SK-N-SH treated with all-trans-retinoic acid at 6 μM for 48 hours (cell line): ENCODE results near the gene PTTG1IP.

Experiments
- ATAC-seq: fragments of 200-7000 bp; cut with Tn5 transposase; 3 replicates; pipeline ENCODE4 v1.9.1; 2020; ENCODE audit warnings: mild to moderate bottlenecking, moderate library complexity
- ARNTL ChIP-seq: fragments of 450-650 bp; formaldehyde crosslinking; IDR thresholded peaks from 2 replicates; pipeline ENCODE4 v1.5.0; 2020; ENCODE audit warnings: low read depth, mild to moderate bottlenecking, moderate library complexity, borderline replicate concordance
- CREB5 ChIP-seq: fragments of 250-450 bp; sonication (Bioruptor Pico); IDR thresholded peaks from 2 replicates; pipeline ENCODE4 v1.5.1; 2020; ENCODE audit warnings: low read depth, mild to moderate bottlenecking, moderate library complexity
- CSDC2 ChIP-seq: fragments of 250-450 bp; sonication (Bioruptor Pico); IDR thresholded peaks from 2 replicates; pipeline ENCODE4 v1.5.0; 2020; ENCODE audit warnings: mild to moderate bottlenecking, moderate library complexity
- CSRNP3 ChIP-seq: fragments of 250-450 bp; sonication (Bioruptor Pico); IDR thresholded peaks from 2 replicates; pipeline ENCODE4 v1.5.1; 2021; ENCODE audit warnings: mild to moderate bottlenecking, moderate library complexity
- ESRRG ChIP-seq: fragments of 250-450 bp; sonication (Bioruptor Pico); IDR thresholded peaks from 2 replicates; pipeline ENCODE4 v1.6.1; 2021; ENCODE audit warnings: mild to moderate bottlenecking
- GLIS3 ChIP-seq: fragments of 250-450 bp; sonication (Bioruptor Pico); IDR thresholded peaks from 2 replicates; pipeline ENCODE4 v1.5.0; 2020; ENCODE audit warnings: mild to moderate bottlenecking, moderate library complexity
- ISL1 ChIP-seq: fragments of 250-450 bp; sonication (Bioruptor Pico); IDR thresholded peaks from 2 replicates; pipeline ENCODE4 v2.1.2; 2022; ENCODE audit warnings: mild to moderate bottlenecking, moderate library complexity
- OSR1 ChIP-seq: fragments of 250-450 bp; sonication (Bioruptor Pico); IDR thresholded peaks from 2 replicates; pipeline ENCODE4 v1.8.0; 2022; ENCODE audit warnings: moderate library complexity, mild to moderate bottlenecking, inconsistent platforms
- PATZ1 ChIP-seq: fragments of 250-450 bp; sonication (Bioruptor Pico); IDR thresholded peaks from 2 replicates; pipeline ENCODE4 v1.8.0; 2020; ENCODE audit warnings: mild to moderate bottlenecking, moderate library complexity, borderline replicate concordance
- POU6F1 ChIP-seq: fragments of 250-450 bp; sonication (Bioruptor Pico); IDR thresholded peaks from 2 replicates; pipeline ENCODE4 v1.8.0; 2021; ENCODE audit warnings: low read depth, mild to moderate bottlenecking, moderate library complexity, borderline replicate concordance
- PPARA ChIP-seq: fragments of 250-450 bp; sonication (Bioruptor Pico); IDR thresholded peaks from 2 replicates; pipeline ENCODE4 v1.5.0; 2020; ENCODE audit warnings: mild to moderate bottlenecking, borderline replicate concordance
- RARB ChIP-seq: fragments of 250-450 bp; sonication (Bioruptor Pico); IDR thresholded peaks from 2 replicates; pipeline ENCODE4 v1.8.0; 2021; ENCODE audit warnings: mild to moderate bottlenecking, moderate library complexity
- SNAI2 ChIP-seq: fragments of 250-450 bp; sonication (Bioruptor Pico); IDR thresholded peaks from 2 replicates; pipeline ENCODE4 v1.5.0; 2020; ENCODE audit warnings: mild to moderate bottlenecking, moderate library complexity
- TCF4 ChIP-seq: fragments of 250-450 bp; sonication (Bioruptor Pico); IDR thresholded peaks from 2 replicates; pipeline ENCODE4 v1.8.0; 2021; ENCODE audit warnings: mild to moderate bottlenecking, moderate library complexity, borderline replicate concordance
- TOX ChIP-seq: fragments of 250-450 bp; sonication (Bioruptor Pico); IDR thresholded peaks from 2 replicates; pipeline ENCODE4 v1.8.0; 2021; ENCODE audit warnings: mild to moderate bottlenecking, moderate library complexity, borderline replicate concordance
- ZC3H10 ChIP-seq: fragments of 250-450 bp; sonication (Bioruptor Pico); IDR thresholded peaks from 2 replicates; pipeline ENCODE4 v1.5.1; 2021; ENCODE audit warnings: mild to moderate bottlenecking, moderate library complexity
- ZFP3 ChIP-seq: fragments of 250-450 bp; sonication (Bioruptor Pico); IDR thresholded peaks from 2 replicates; pipeline ENCODE4 v1.5.0; 2020; ENCODE audit warnings: mild to moderate bottlenecking, moderate library complexity
- ZFP30 ChIP-seq: fragments of 450-650 bp; formaldehyde crosslinking; IDR thresholded peaks from 2 replicates; pipeline ENCODE4 v1.5.0; 2022; ENCODE audit warnings: mild to moderate bottlenecking, moderate library complexity
- ZNF565 ChIP-seq: fragments of 450-650 bp; formaldehyde crosslinking; conservative IDR thresholded peaks from 2 replicates; pipeline ENCODE4 v1.5.0; 2020; ENCODE audit warnings: low read depth, mild to moderate bottlenecking, moderate library complexity
- ZNF70 ChIP-seq: fragments of 450-650 bp; formaldehyde crosslinking; IDR thresholded peaks from 2 replicates; pipeline ENCODE4 v1.5.0; 2020; ENCODE audit warnings: mild to moderate bottlenecking, moderate library complexity
- ZNF8 ChIP-seq: fragments of 450-650 bp; formaldehyde crosslinking; IDR thresholded peaks from 2 replicates; pipeline ENCODE4 v1.5.0; 2020; ENCODE audit warnings: mild to moderate bottlenecking, moderate library complexity

Gene PTTG1IP

GRCh38 chr21:44829507-44830092 is 43.9 kb downstream of the PTTG1IP start:
- no peak for TF ChIP-seq ZNF70
- no peak for TF ChIP-seq SNAI2 (CRISPR knock-in tag)
- TF ChIP-seq CSDC2 (CRISPR knock-in tag) = no peak
- no peak for TF ChIP-seq ZC3H10 (CRISPR knock-in tag)
- TF ChIP-seq POU6F1 = no peak
- no peak for TF ChIP-seq TCF4 (CRISPR knock-in tag)
- TF ChIP-seq CSRNP3 = no peak
- TF ChIP-seq GLIS3 (CRISPR knock-in tag) = no peak
- ATAC-seq = no peak

GRCh38 chr21:44828362-44829056 is 45.0 kb downstream of the PTTG1IP start:
- no peak for ATAC-seq
- TF ChIP-seq ZC3H10 (CRISPR knock-in tag) (no peak), ZNF70 (no peak), PPARA (CRISPR knock-in tag) (no peak), ZFP30 (CRISPR knock-in tag) (no peak), OSR1 (CRISPR knock-in tag) (no peak), ARNTL (CRISPR knock-in tag) (no peak), CREB5 (CRISPR knock-in tag) (no peak), CSRNP3 (no peak)

- no peak for ATAC-seq
- no peak for TF ChIP-seq PATZ1 (CRISPR knock-in tag)
- TF ChIP-seq OSR1 (CRISPR knock-in tag) = no peak
- TF ChIP-seq PPARA (CRISPR knock-in tag) = no peak
- no peak for TF ChIP-seq ISL1 (CRISPR knock-in tag)
- no peak for TF ChIP-seq SNAI2 (CRISPR knock-in tag)
These were observed 50.3 kb downstream of the PTTG1IP start for GRCh38 chr21:44823179-44823660.

- ATAC-seq = no peak
- TF ChIP-seq ZFP30 (CRISPR knock-in tag) (peak; percentile 86), ZNF565 (CRISPR knock-in tag) (no peak)
These were observed 50.9 kb downstream of the PTTG1IP start for GRCh38 chr21:44822484-44823178.

GRCh38 chr21:44820851-44821250 is 52.6 kb downstream of the PTTG1IP start:
- no peak for ATAC-seq
- TF ChIP-seq ZNF70 (no peak), SNAI2 (CRISPR knock-in tag) (no peak), RARB (CRISPR knock-in tag) (no peak), ARNTL (CRISPR knock-in tag) (no peak), TOX (CRISPR knock-in tag) (no peak), ISL1 (CRISPR knock-in tag) (no peak), OSR1 (CRISPR knock-in tag) (no peak), CREB5 (CRISPR knock-in tag) (no peak), ZNF565 (CRISPR knock-in tag) (no peak), PPARA (CRISPR knock-in tag) (no peak), ZFP3 (CRISPR knock-in tag) (no peak), ZNF8 (CRISPR knock-in tag) (no peak), GLIS3 (CRISPR knock-in tag) (no peak), ESRRG (no peak), CSDC2 (CRISPR knock-in tag) (no peak)
